Thyroid gland (tissue), 4 donors: ENCODE measurements around the gene CTRB2. TPM values are rescaled to one million over a fixed set of nuclear protein-coding genes. Genes with fewer than 3 reads are reported as not detected.

Source experiments
- DNase-seq, 2 donors: peaks; one replicate each; pipeline ENCODE4 v3.0.0-alpha.2; 2019
- H3K27ac ChIP-seq, 3 donors: fragments of 200-600 bp; sonication (generic); 1 replicate in 2 of 3; 2 replicates in 1 of 3; pipeline ENCODE4 v1.5.1; 2016 to 2019; ENCODE audit warnings: mild to moderate bottlenecking in 1 of 3, moderate library complexity in 1 of 3
- H3K27me3 ChIP-seq: fragments of 200-600 bp; sonication (generic); one replicate; pipeline ENCODE4 v1.5.1; 2019
- H3K36me3 ChIP-seq, 2 donors: fragments of 200-600 bp; sonication (generic); one replicate each; pipeline ENCODE4 v1.5.1; 2016 to 2019
- H3K4me1 ChIP-seq, 2 donors: fragments of 200-600 bp; sonication (generic); one replicate each; pipeline ENCODE4 v1.5.1; 2017 to 2019
- H3K4me3 ChIP-seq, 3 donors: fragments of 200-600 bp; sonication (generic); replicated peaks in 1 of 3; 1 replicate in 2 of 3; 2 replicates in 1 of 3; pipeline ENCODE4 v1.5.1; 2016; ENCODE audit warnings: mild to moderate bottlenecking in 1 of 3
- H3K9me3 ChIP-seq: fragments of 200-600 bp; sonication (generic); one replicate; pipeline ENCODE4 v1.5.1; 2017
- POLR2A ChIP-seq, 2 donors: fragments of 450-650 bp; IDR thresholded peaks; one replicate each; pipeline ENCODE4 v1.6.1; 2017; ENCODE audit warnings: antibody characterized with exemption in 2 of 2, mild to moderate bottlenecking in 2 of 2, moderate library complexity in 1 of 2
- whole genome bisulfite sequencing, 2 donors: methylation state at CpG; one replicate each; pipeline ENCODE4 v1.1.5; 2017; 5-methylcytosine and 5-hydroxymethylcytosine counted together
- intact Hi-C: fragments of 100-400 bp; cut with DNase I; formaldehyde crosslinking; loops from one replicate; pipeline ENCODE4 v1.15.1; 2023
- total RNA-seq, 4 donors: library from RNA; depleted of rRNA; stranded (reverse); fragments of >200 nt; gene quantifications; one replicate each; pipeline ENCODE4 v1.2.3, GENCODE V29; 2016
- TF ChIP-seq, protein P1 (sequence below), 6 experiments: fragments of 200-600 bp in 3 of 6; fragments of 450-650 bp in 3 of 6; sonication (generic) in 3 of 6; IDR thresholded peaks; one replicate each; pipeline ENCODE4 v1.5.1; 2016 to 2019; ENCODE audit warnings: antibody characterized with exemption in 6 of 6, mild to moderate bottlenecking in 2 of 6, inconsistent platforms in 1 of 6, moderate library complexity in 1 of 6

The CTRB2 gene
- total RNA-seq, 4 donors from 2014 or later: not detected

DNA sequence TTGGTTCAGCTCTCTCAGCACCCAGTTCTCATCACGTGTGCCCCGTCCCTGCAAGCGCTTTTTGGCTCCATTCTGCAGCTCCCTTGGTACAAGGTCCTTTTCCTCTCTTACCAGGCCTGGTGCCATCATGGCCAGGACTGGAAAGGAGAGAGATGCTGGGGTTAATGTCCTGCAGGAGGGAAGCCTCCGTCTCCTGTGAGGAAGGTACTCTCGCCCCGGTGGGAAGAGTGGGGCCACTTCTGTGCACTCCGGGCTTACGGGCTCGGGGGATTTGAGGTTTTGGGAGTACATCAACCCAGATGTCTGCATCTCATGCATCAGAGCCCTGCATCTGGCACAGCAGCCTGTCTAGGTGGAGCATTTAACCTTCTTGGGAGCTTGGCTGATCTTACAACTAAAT lies 10.1 kb downstream of the CTRB2 start:
- TF ChIP-seq POLR2A (IDR thresholded peaks at IDR 0.05): no peak
- TF ChIP-seq, protein P1, sequence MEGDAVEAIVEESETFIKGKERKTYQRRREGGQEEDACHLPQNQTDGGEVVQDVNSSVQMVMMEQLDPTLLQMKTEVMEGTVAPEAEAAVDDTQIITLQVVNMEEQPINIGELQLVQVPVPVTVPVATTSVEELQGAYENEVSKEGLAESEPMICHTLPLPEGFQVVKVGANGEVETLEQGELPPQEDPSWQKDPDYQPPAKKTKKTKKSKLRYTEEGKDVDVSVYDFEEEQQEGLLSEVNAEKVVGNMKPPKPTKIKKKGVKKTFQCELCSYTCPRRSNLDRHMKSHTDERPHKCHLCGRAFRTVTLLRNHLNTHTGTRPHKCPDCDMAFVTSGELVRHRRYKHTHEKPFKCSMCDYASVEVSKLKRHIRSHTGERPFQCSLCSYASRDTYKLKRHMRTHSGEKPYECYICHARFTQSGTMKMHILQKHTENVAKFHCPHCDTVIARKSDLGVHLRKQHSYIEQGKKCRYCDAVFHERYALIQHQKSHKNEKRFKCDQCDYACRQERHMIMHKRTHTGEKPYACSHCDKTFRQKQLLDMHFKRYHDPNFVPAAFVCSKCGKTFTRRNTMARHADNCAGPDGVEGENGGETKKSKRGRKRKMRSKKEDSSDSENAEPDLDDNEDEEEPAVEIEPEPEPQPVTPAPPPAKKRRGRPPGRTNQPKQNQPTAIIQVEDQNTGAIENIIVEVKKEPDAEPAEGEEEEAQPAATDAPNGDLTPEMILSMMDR (IDR thresholded peaks at IDR 0.05): no peak
- no peak overlapping the region for H3K27ac ChIP-seq
- no peaks in the 10 kb centered on the region for H3K27me3 ChIP-seq
- intact Hi-C loops: loop anchor here (5.0 kb wide), 1 partner anchor 35 kb away; no protein-coding TSS in a partner anchor
- no peaks in the 10 kb centered on the region for H3K9me3 ChIP-seq
- 67 to 83% methylated on average over 8 to 9 of the region's 9 CpGs for WGBS, 2 donors
- no peaks in the 10 kb centered on the region for H3K36me3 ChIP-seq
- no peaks in the 10 kb centered on the region for H3K4me1 ChIP-seq
- no peak for DNase-seq
- H3K4me3 ChIP-seq: no peak overlapping the region

DNA sequence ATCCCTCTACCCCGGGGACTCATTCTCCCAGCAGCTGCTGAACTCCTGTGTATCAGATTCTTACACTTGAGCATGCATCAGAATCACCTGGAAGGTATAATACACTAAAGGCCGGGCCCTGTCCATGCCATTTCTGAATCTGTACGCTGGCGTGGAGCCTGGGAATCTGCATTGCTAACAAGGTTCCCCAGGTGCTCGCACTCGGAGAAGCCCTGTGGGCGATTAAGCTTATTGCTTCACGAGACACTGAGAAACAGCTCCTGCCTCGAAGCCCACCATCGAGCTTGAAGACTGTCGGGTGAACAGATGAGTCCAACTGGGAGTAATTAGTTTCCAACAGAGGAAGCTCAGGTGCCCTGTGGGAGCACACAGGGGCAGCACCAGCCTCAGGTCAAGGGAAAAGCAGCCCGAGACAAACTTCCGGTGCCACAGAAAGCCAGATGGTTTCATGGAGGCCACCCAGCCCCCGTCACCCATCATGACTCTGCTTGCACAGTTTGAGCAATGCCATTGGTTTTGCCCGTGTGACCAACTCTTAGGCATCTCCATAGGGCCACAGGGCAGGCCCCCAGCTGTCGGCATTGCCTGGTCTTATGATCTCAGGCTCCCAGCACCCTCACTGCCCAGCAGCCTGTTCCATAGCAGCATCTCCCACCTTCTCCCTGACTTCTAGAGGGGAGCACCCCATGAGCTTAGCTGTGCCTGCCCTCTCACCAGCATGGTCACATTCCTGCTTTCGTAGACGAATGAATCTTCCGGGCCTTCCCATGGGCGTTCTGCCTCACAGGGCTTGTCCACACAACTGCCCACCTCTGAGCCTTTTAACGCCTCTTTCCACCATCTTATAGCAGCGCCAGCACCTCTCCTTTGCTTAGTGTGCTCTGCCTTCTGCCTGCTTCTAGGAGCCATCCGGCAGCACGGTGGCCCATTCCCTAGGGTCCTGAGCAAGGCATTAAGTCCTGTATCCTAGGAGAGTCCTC lies 10.9 kb downstream of the CTRB2 start:
- Histone ChIP-seq H3K4me3 (no peak overlapping the region), H3K36me3 (no peaks in the 10 kb centered on the region), H3K27ac (no peak overlapping the region), H3K4me1 (no peaks in the 10 kb centered on the region), H3K9me3 (no peaks in the 10 kb centered on the region), H3K27me3 (no peaks in the 10 kb centered on the region)
- WGBS, 2 donors: 85 to 87% methylated on average over 24 of the region's 24 CpGs
- TF ChIP-seq, protein P1 (IDR thresholded peaks at IDR 0.05): no peak
- TF ChIP-seq POLR2A (IDR thresholded peaks at IDR 0.05): no peak
- no peak for DNase-seq
- intact Hi-C loops: loop anchor here (5.0 kb wide), 1 partner anchor 36 kb away; no protein-coding TSS in a partner anchor

DNA sequence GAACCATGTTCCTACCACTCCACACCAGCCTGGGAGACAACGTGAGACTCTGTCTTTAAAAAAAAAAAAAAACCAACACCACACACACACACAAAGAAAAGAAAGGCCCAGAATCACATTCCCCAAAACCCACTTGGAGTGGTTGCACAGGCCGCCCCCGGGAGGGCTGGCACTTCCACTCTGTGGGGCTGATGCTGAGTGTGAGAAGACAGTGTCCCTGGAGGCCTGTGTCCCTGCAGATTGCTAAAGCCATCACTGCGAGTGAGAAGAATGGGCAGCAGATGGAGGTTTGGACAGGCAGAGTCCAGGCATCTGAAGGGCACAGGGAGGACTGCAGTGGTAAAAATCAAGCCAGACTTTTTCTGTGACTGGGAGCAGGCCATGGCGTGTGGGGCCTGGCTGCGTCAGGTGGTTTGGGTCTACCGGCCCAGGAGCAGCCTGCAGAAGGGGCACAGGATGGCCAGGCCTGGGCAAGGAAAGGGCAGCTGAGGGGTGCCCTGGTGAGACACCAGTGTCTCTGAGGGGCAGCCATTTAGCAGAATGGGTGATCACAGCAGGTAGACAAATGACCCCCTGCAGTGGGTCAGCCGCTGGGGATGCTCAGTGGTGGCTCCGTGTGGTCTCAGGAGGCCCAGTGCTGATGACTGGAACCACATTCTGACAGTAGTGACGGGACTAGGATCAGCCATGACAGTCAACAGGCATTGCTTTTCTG lies 13.1 kb downstream of the CTRB2 start:
- H3K27me3 ChIP-seq: no peaks in the 10 kb centered on the region
- TF ChIP-seq POLR2A (IDR thresholded peaks at IDR 0.05): no peak
- TF ChIP-seq, protein P1 (IDR thresholded peaks at IDR 0.05): no peak
- H3K27ac ChIP-seq: no peak overlapping the region
- H3K36me3 ChIP-seq: no peaks in the 10 kb centered on the region
- no peak overlapping the region for H3K4me3 ChIP-seq
- 84 to 85% methylated on average over 9 to 10 of the region's 10 CpGs for WGBS, 2 donors
- H3K4me1 ChIP-seq: no peaks in the 10 kb centered on the region
- no peaks in the 10 kb centered on the region for H3K9me3 ChIP-seq
- intact Hi-C loops: no loop called here
- DNase-seq: no peak

DNA sequence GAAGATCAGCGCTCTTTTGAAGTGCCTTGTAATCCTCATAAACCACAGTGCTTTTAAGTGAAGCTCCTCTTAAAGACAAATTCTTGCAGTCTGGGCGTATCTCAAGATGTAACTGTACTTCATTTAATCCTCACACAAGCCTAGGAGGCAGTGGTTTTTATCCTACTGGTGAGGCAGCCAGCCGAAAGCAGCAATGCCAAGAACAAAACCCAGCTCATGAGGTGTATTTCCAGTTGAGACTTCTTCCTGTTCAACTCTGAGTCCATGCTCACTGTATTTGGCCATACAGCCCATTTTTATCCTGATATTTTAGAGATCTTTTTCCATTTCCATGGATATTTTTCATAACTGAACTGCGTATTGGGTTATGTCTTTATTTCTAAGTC lies 13.7 kb downstream of the CTRB2 start:
- no peaks in the 10 kb centered on the region for H3K36me3 ChIP-seq
- intact Hi-C loops: no loop called here
- no peak for DNase-seq
- WGBS, 2 donors: 94 to 96% methylated on average over 4 of the region's 4 CpGs
- no peak overlapping the region for H3K27ac ChIP-seq
- no peaks in the 10 kb centered on the region for H3K27me3 ChIP-seq
- H3K4me3 ChIP-seq: no peak overlapping the region
- no peak for TF ChIP-seq POLR2A (IDR thresholded peaks at IDR 0.05)
- TF ChIP-seq, protein P1 (IDR thresholded peaks at IDR 0.05): no peak
- H3K9me3 ChIP-seq: no peaks in the 10 kb centered on the region
- no peaks in the 10 kb centered on the region for H3K4me1 ChIP-seq
